Activated T-cell treated with anti-CD3 and anti-CD28 coated beads for 1 hour (primary cell): ENCODE measurements around the gene CCDC152.
"Not testable (repeated sequence)": the region's sequence is repeated elsewhere in the genome, so short reads cannot be mapped to it uniquely, and the experiment has no call there.

Experiments used
- DNase-seq: peaks from one replicate; pipeline ENCODE4 v3.0.0-alpha.2; 2020; ENCODE audit warnings: low read depth

Gene CCDC152

GRCh38 chr5:42756606-42757601 lies at the start of gene CCDC152:
TSS of gene CCDC152 (plus strand) at chr5:42756818. CDS start at chr5:42759122, 2,304 bp downstream.
- peak; percentile 33 for DNase-seq

- DNase-seq, result no peak
Observed at GRCh38 chr5:42715785-42716184, 40.8 kb upstream of the CCDC152 start.

GRCh38 chr5:42718591-42718990 lies 38.0 kb upstream of the CCDC152 start:
- no peak for DNase-seq

- DNase-seq, result no peak
Observed at GRCh38 chr5:42719034-42719433, 37.6 kb upstream of the CCDC152 start.

GRCh38 chr5:42720251-42720650 lies 36.4 kb upstream of the CCDC152 start:
- no peak for DNase-seq

GRCh38 chr5:42721484-42721883 lies 35.1 kb upstream of the CCDC152 start:
- DNase-seq, result no peak

GRCh38 chr5:42734531-42735058 lies 22.0 kb upstream of the CCDC152 start:
- DNase-seq, result not testable (repeated sequence)

GRCh38 chr5:42740920-42741319 lies 15.7 kb upstream of the CCDC152 start:
- no peak for DNase-seq

- DNase-seq, result no peak
Observed at GRCh38 chr5:42745426-42745825, 11.2 kb upstream of the CCDC152 start.

GRCh38 chr5:42745856-42746255 lies 10.8 kb upstream of the CCDC152 start:
- no peak for DNase-seq

GRCh38 chr5:42749020-42749419 lies 7.6 kb upstream of the CCDC152 start:
- no peak for DNase-seq

GRCh38 chr5:42750507-42750906 lies 6.1 kb upstream of the CCDC152 start:
- DNase-seq, result no peak

- DNase-seq, result no peak
Observed at GRCh38 chr5:42751044-42751443, 5.6 kb upstream of the CCDC152 start.

GRCh38 chr5:42753099-42753498 lies 3.5 kb upstream of the CCDC152 start:
- DNase-seq, result no peak

GRCh38 chr5:42759456-42759855 lies 2.8 kb downstream of the CCDC152 start:
- no peak for DNase-seq

- DNase-seq, result no peak
Observed at GRCh38 chr5:42760426-42760825, 3.8 kb downstream of the CCDC152 start.

GRCh38 chr5:42761791-42762190 lies 5.2 kb downstream of the CCDC152 start:
- DNase-seq, result no peak

- DNase-seq, result no peak
Observed at GRCh38 chr5:42767491-42768105, 11.0 kb downstream of the CCDC152 start.

- DNase-seq, result no peak
Observed at GRCh38 chr5:42768106-42768504, 11.5 kb downstream of the CCDC152 start.

GRCh38 chr5:42770003-42770402 lies 13.4 kb downstream of the CCDC152 start:
- no peak for DNase-seq

- DNase-seq, result no peak
Observed at GRCh38 chr5:42772265-42772993, 15.8 kb downstream of the CCDC152 start.

GRCh38 chr5:42779083-42779482 lies 22.5 kb downstream of the CCDC152 start:
- DNase-seq, result no peak
